Transverse colon (tissue), 4 donors: ENCODE measurements around the gene CACNA1C. TPM values are rescaled to one million over a fixed set of nuclear protein-coding genes. Genes with fewer than 3 reads are reported as not detected.
A peak's percentile ranks its signal among the peaks of the same experiment; 100 is the strongest.

Experiments
- DNase-seq: peaks from one replicate; pipeline ENCODE4 v3.0.0-alpha.2; 2019
- H3K27ac ChIP-seq, 4 donors: fragments of 200-600 bp; sonication (generic); 2 replicates each; pipeline ENCODE4 v1.5.1; 2016 to 2018; ENCODE audit warnings: inconsistent platforms in 4 of 4
- H3K27me3 ChIP-seq: fragments of 200-600 bp; sonication (generic); 2 replicates; pipeline ENCODE4 v1.5.1; 2017; ENCODE audit warnings: inconsistent platforms
- H3K36me3 ChIP-seq, 4 donors: fragments of 200-600 bp; sonication (generic); 2 replicates each; pipeline ENCODE4 v1.5.1; 2017 to 2019; ENCODE audit warnings: inconsistent platforms in 4 of 4
- H3K4me1 ChIP-seq, 4 donors: fragments of 200-600 bp; sonication (generic); 2 replicates each; pipeline ENCODE4 v1.5.1; 2017 to 2020; ENCODE audit warnings: inconsistent platforms in 4 of 4
- H3K4me3 ChIP-seq, 4 donors: fragments of 200-600 bp; sonication (generic); 1 replicate in 1 of 4; 2 replicates in 3 of 4; pipeline versions ENCODE4 v1.5.1 to v1.6.1; 2017 to 2019; ENCODE audit warnings: inconsistent platforms in 4 of 4
- H3K9me3 ChIP-seq, 2 donors: fragments of 200-600 bp; sonication (generic); 2 replicates each; pipeline ENCODE4 v1.5.1; 2017 to 2019; ENCODE audit warnings: inconsistent platforms in 2 of 2
- CTCF ChIP-seq, 5 experiments: fragments of 200-600 bp in 3 of 5; fragments of 450-650 bp in 2 of 5; sonication (generic) in 3 of 5; IDR thresholded peaks; 1 replicate in 2 of 5; 2 replicates in 3 of 5; pipeline ENCODE4 v1.5.1; 2016 to 2017; ENCODE audit warnings: antibody characterized with exemption in 5 of 5, inconsistent platforms in 3 of 5, mild to moderate bottlenecking in 2 of 5, moderate library complexity in 1 of 5
- EP300 ChIP-seq: sonication (generic); formaldehyde crosslinking; IDR thresholded peaks from one replicate; pipeline ENCODE4 v1.6.1; 2017; ENCODE audit warnings: antibody characterized with exemption, low read depth
- POLR2A ChIP-seq: fragments of 450-650 bp; IDR thresholded peaks from one replicate; pipeline ENCODE4 v1.6.1; 2016; ENCODE audit warnings: antibody characterized with exemption, mild to moderate bottlenecking, moderate library complexity
- POLR2AphosphoS5 ChIP-seq, 3 donors: sonication (generic); formaldehyde crosslinking; IDR thresholded peaks; one replicate each; pipeline ENCODE4 v1.6.1; 2016; ENCODE audit warnings: antibody characterized with exemption in 3 of 3
- WGBS, 2 donors: methylation state at CpG; one replicate each; pipeline ENCODE4 v1.1.5; 2018; ENCODE audit warnings: low coverage in 1 of 2; 5-methylcytosine and 5-hydroxymethylcytosine counted together
- in situ Hi-C, 4 donors: fragments of 200-750 bp; cut with MboI; loops; one replicate each; pipeline versions ENCODE4 v1.15.0 to v1.15.1; 2017; ENCODE audit warnings: low sequenced_read_pairs in 3 of 4, low pct_ligation_motif_present in 1 of 4, low pct_unique_long_range_greater_than_20kb in 1 of 4
- intact Hi-C: fragments of 100-400 bp; cut with DNase I; formaldehyde crosslinking; loops from one replicate; pipeline ENCODE4 v1.15.1; 2023; ENCODE audit warnings: low total_unique reads
- total RNA-seq, 4 donors: library from RNA; depleted of rRNA; stranded (reverse); fragments of >200 nt; gene quantifications; one replicate each; pipeline ENCODE4 v1.1.0, GENCODE V29; 2016

The CACNA1C gene
- total RNA-seq, 4 donors from 2014 or later: 18.8 to 35.2 (median 24.8) TPM

DNA sequence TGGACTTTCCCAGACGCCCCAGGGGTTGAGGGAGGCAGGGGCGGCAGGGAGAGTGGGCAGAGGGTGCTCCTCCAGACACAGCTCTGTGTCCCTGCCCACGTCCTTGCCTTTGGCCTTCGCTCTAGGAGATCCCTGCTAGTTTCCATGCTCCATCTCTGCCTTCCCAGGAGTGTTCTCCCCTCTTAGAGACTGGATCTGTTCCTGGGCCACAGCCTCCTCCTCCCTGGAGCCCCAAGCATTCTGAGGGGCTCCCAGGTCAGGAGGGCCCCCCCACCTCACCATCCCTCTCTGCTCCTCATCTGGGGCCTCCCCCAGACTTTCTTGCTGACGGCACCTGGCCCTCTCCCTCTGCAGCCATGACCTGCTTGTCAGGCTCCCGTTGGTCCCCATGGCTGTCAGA lies 526.0 kb downstream of the CACNA1C start:
- TF ChIP-seq POLR2A: no peak
- Histone ChIP-seq H3K9me3 (no peaks in the 10 kb centered on the region), H3K27me3 (no peaks in the 10 kb centered on the region), H3K27ac (no peak overlapping the region), H3K4me1 (peaks cover 5 to 13% (median 10%) of the 10 kb centered on the region in 4 donors), H3K4me3 (no peak overlapping the region), H3K36me3 (no peaks in the 10 kb centered on the region)
- intact Hi-C loops (no loop called here), in situ Hi-C loops (loop anchor here in 2 of 4 donors (10.0 to 25.0 kb wide), 2 partner anchors 184 to 516 kb away; partner anchors contain the start of gene CACNA1C (in 2 of the 2))
- no peak for DNase-seq
- 87% methylated on average over 6 of the region's 6 CpGs; no CpG with 5 or more reads in 1 of the 2 donors for WGBS, 2 donors

DNA sequence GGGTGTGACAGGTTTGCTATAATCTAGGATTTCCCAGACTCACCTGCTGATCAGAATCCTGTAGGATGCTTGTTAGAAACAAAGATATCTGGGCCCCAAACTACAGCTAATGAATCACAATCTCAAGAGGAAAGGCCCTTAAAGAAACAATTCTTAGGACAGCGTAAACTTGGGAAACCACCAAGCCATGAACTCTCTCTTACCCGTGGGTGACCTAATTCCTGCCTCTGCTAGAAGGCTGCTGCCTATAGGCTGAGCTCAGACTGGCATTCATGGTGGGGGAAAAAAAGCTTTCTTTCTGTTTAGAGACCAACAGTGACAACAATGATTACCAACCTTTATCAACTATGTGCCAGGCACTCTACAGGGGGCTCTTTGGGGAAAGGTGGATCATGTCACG lies 528.0 kb downstream of the CACNA1C start:
- no peaks in the 10 kb centered on the region for H3K9me3 ChIP-seq
- TF ChIP-seq CTCF (IDR thresholded peaks at IDR 0.05) (no peak), POLR2AphosphoS5 (IDR thresholded peaks at IDR 0.05) (no peak), EP300 (no peak), POLR2A (no peak)
- peaks cover 5 to 18% (median 11%) of the 10 kb centered on the region in 4 donors for H3K4me1 ChIP-seq
- H3K36me3 ChIP-seq: no peaks in the 10 kb centered on the region
- in situ Hi-C loops (loop anchor here in 3 of 4 donors (10.0 to 25.0 kb wide), 2 partner anchors 519 to 526 kb away; partner anchors contain the start of gene CACNA1C (in 3 of the 3)), intact Hi-C loops (loop anchor here (10.0 kb wide), 3 partner anchors 526 to 786 kb away; partner anchors contain the start of gene CACNA1C)
- no peak overlapping the region for H3K27ac ChIP-seq
- no peak overlapping the region for H3K4me3 ChIP-seq
- WGBS, 2 donors: 0 to 33% methylated on average over 1 to 3 of the region's 3 CpGs
- DNase-seq: no peak
- no peaks in the 10 kb centered on the region for H3K27me3 ChIP-seq

GRCh38 chr12:2581293-2582045 lies 528.7 kb downstream of the CACNA1C start:
- in situ Hi-C loops (loop anchor here in 3 of 4 donors (10.0 to 25.0 kb wide), 2 partner anchors 519 to 527 kb away; partner anchors contain the start of gene CACNA1C (in 3 of the 3)), intact Hi-C loops (loop anchor here (10.0 kb wide), 3 partner anchors 527 to 787 kb away; partner anchors contain the start of gene CACNA1C)
- no peak for TF ChIP-seq CTCF (IDR thresholded peaks at IDR 0.05)
- TF ChIP-seq POLR2A: no peak
- TF ChIP-seq EP300: no peak
- TF ChIP-seq POLR2AphosphoS5 (IDR thresholded peaks at IDR 0.05): no peak
- Histone ChIP-seq H3K27ac (no peak overlapping the region), H3K4me1 (peaks cover 5 to 25% (median 16%) of the 10 kb centered on the region in 4 donors), H3K36me3 (no peaks in the 10 kb centered on the region), H3K4me3 (no peak overlapping the region), H3K9me3 (no peaks in the 10 kb centered on the region), H3K27me3 (no peaks in the 10 kb centered on the region)
- no peak for DNase-seq
- 80 to 83% methylated on average over 1 to 15 of the region's 15 CpGs for WGBS, 2 donors

DNA sequence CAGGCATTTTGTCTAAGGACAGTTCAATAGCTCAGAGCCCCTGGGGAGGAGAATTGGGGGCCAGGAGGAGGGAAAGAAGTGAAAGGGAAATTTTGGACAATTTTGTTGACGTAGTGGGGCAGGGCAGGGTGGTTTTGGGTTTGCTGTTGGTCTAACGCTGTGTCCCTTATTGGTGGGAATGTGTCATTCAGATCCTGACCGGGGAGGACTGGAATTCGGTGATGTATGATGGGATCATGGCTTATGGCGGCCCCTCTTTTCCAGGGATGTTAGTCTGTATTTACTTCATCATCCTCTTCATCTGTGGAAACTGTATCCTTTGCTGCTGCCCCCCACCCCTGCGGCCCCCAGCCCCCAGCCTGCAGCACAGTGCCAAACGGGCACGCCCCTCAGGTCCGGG lies 529.8 kb downstream of the CACNA1C start:
- no peaks in the 10 kb centered on the region for H3K9me3 ChIP-seq
- no peak for DNase-seq
- no peaks in the 10 kb centered on the region for H3K27me3 ChIP-seq
- peaks cover 5 to 31% (median 19%) of the 10 kb centered on the region in 4 donors for H3K4me1 ChIP-seq
- 53 to 57% methylated on average over 3 to 9 of the region's 9 CpGs for WGBS, 2 donors
- in situ Hi-C loops (loop anchor here in 3 of 4 donors (10.0 to 25.0 kb wide), 2 partner anchors 520 to 528 kb away; partner anchors contain the start of gene CACNA1C (in 3 of the 3)), intact Hi-C loops (loop anchor here (10.0 kb wide), 3 partner anchors 528 to 788 kb away; partner anchors contain the start of gene CACNA1C)
- no peak for TF ChIP-seq EP300
- no peak for TF ChIP-seq CTCF (IDR thresholded peaks at IDR 0.05)
- no peak for TF ChIP-seq POLR2AphosphoS5 (IDR thresholded peaks at IDR 0.05)
- TF ChIP-seq POLR2A: no peak
- H3K27ac ChIP-seq: peak overlapping the region in 3 of 4 donors; percentile 15 to 56 (median 47)
- H3K36me3 ChIP-seq: no peaks in the 10 kb centered on the region
- H3K4me3 ChIP-seq: peak overlapping the region in 1 of 4 donors; percentile 14
